Esophagus muscularis mucosa (tissue), 4 donors: ENCODE measurements around the gene SH3PXD2B.
"Not testable (repeated sequence)": the region's sequence is repeated elsewhere in the genome, so short reads cannot be mapped to it uniquely, and the experiment has no call there.

ENCODE experiments used
- EP300 ChIP-seq: sonication (generic); formaldehyde crosslinking; IDR thresholded peaks from one replicate; pipeline ENCODE4 v1.6.1; 2017; ENCODE audit warnings: antibody characterized with exemption
- POLR2A ChIP-seq: fragments of 450-650 bp; IDR thresholded peaks from one replicate; pipeline ENCODE4 v1.6.1; 2017; ENCODE audit warnings: antibody characterized with exemption, moderate library complexity, mild to moderate bottlenecking, low read depth
- POLR2AphosphoS5 ChIP-seq, 2 donors: sonication (generic); formaldehyde crosslinking; IDR thresholded peaks; one replicate each; pipeline ENCODE4 v1.6.1; 2017; ENCODE audit warnings: antibody characterized with exemption in 2 of 2
- TF ChIP-seq, protein P1 (sequence below), 3 experiments: fragments of 200-600 bp in 2 of 3; fragments of 450-650 bp in 1 of 3; sonication (generic) in 2 of 3; IDR thresholded peaks; one replicate each; pipeline ENCODE4 v1.5.1; 2017 to 2019; ENCODE audit warnings: antibody characterized with exemption in 3 of 3, mild to moderate bottlenecking in 2 of 3, moderate library complexity in 1 of 3

- TF ChIP-seq, protein P1, sequence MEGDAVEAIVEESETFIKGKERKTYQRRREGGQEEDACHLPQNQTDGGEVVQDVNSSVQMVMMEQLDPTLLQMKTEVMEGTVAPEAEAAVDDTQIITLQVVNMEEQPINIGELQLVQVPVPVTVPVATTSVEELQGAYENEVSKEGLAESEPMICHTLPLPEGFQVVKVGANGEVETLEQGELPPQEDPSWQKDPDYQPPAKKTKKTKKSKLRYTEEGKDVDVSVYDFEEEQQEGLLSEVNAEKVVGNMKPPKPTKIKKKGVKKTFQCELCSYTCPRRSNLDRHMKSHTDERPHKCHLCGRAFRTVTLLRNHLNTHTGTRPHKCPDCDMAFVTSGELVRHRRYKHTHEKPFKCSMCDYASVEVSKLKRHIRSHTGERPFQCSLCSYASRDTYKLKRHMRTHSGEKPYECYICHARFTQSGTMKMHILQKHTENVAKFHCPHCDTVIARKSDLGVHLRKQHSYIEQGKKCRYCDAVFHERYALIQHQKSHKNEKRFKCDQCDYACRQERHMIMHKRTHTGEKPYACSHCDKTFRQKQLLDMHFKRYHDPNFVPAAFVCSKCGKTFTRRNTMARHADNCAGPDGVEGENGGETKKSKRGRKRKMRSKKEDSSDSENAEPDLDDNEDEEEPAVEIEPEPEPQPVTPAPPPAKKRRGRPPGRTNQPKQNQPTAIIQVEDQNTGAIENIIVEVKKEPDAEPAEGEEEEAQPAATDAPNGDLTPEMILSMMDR (IDR thresholded peaks at IDR 0.05) = not testable (repeated sequence)
- not testable (repeated sequence) for TF ChIP-seq POLR2A; EP300; POLR2AphosphoS5 (IDR thresholded peaks at IDR 0.05)
Measured at GRCh38 chr5:172402031-172402430, 52.3 kb downstream of the SH3PXD2B start.
